NOMO-1 treated with dmso at 0.1 percent for 144 hours (cell line): ENCODE results near the gene COL15A1.

Source experiments
- DNase-seq: peaks from one replicate; lab custom pipeline; 2025; ENCODE audit not compliant: unreplicated experiment; lab: John Stamatoyannopoulos, UW

Gene COL15A1

DNA sequence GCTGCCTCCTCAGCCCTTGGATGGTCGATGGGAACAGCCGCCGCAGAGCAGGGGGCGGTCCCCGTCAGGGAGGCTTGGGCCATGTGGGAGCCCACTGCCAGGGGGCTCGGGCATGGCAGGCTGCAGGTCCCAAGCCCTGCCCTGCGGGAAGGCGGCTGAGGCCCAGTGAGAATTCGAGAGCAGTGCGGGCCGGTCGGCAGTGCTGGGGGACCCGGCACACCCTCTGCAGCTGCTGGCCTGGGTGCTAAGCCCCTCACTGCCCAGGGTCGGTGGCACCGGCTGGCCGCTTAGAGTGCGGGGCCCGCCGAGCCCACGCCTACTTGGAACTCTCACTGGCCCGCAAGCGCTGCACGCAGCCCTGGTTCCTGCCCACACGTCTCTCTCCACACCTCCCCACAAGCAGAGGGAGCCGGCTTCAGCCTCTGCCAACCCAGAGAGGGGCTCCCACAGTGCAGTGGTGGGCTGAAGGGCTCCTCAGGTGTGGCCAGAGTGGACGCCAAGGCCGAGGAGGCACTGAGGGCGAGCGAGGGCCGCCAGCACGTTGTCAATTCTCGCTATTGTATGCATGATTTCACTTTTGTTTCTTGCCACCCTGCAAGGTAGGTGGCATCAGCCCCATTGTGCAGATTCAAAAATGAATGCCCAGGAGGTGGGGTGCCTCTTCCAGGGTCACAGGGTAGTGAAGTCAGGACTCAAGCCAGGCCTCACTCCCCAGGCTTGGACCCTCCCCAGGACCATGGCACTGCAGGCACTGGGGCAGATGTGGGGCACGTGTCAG is 48.6 kb downstream of the COL15A1 start:
- DNase-seq, result no peak

DNA sequence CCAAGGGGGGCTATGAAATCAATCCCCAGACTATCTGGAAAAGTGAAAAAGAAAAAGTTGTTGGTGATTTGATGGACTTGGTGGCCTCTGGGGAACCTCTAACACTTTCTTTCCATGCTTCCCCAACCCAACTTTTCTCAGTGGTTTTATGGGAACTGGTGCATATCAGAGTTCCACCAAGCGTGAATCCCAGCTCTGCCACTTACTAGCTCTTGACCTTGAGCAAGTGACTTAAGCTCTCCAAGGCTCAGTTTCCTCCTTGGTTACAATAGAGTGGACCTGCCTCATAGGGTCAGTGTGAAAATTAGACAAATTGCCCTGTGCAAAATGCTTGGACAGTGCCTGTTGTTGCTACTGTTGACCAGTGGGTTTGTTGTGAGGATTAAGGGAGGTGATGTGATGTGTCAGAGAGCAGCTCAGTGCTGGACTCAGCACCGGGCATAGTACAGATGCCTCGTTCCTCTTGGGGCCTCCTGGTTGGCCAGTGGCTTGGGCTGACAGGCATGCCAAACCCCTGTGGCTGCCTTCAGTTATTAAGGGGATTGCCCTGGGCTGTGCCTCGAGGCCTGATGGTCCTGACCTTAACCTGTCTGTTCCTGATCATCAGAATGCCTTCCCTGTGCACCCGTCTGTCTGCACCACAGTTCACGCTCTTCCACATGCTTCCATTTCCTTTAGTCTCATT is 49.3 kb downstream of the COL15A1 start:
- no peak for DNase-seq

DNA sequence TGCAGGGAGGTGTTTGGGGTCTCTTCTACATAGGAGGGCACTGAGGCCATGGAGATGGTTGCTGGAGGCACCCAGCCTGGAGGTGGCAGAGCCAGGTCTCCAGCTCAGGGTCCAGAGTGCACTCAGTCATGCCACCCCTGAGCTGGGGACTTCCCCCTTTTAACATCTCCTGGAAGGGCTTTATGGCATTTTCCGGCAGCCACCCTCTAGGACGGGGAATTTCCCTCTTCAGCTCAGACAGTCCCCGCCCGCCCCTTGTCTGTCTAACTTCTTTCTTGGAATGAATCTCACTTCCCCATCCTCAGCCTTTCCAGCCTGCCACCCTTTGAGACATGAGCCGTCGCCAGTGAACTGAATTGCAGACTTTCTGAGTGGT is 49.9 kb downstream of the COL15A1 start:
- peak; percentile 72 for DNase-seq

DNA sequence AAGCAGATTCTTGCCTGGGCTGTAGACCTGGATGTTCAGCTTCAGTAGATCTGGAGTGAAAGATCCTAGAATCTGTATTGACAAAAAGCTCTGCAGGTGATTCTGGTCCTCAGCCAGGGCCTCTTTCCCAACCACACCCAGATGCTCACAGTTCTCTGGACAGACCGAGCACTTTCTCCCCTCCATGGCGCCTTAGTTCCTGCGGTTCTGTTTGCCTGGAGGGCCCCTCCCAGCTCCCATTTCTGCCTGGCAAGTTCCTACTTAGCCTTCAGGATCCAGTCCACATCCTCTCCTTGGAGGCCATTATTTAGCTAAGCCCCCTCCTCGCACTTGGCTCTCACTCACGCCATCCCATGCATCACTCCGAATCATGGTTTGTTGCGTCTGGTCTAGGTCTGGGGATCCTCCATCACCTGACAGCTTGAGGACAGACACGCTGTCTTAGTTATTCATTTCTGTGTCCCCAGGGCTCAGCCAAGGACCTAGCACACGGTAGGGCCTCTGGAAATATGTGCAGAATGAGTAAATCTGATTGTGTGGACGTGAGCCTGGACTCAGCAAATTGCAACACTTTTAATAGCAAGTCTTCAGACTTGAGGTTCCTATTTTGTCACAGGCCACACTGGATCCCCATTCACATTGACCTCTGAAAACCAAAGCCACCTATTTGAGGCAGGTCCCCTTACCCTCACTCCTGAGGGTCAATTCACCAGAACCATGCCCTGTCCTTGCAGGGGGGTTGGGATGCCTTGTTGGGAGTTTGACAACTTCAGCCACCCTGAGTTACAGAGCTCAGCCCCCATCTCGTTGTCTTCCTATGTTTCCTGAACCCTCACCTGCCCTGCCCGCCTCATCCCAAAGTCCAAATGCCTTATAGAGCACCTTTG is 50.7 kb downstream of the COL15A1 start:
- no peak for DNase-seq

DNA sequence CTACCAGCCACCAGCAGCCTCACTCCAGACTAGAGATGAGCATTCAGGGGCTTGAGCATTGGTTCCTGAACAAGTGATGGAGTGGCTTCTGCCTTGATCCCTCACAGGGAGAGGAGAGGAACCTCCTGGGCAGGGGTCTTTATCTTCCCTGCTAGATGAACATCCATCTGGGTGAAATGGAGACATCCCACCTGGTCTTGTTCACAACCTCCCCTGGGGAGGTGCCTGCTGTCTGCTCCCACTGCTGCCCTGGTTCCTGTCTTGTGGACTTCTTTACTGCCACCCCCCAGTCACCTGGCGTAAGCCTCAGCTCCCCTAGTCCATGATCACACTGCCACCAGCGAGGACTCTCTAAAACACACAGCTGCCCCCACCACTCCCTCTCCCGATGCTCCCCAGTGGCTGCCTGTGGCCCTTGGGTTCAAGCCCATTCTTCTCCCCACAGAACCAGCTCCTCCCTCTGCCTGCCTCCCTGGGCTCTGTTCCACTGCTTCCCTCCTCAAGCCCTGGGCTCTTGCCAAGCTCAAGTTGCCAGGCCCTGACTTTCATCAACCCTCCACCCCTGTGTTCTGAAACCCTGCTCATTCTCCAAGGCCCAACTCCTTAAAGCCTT is 51.5 kb downstream of the COL15A1 start:
- DNase-seq, result no peak

DNA sequence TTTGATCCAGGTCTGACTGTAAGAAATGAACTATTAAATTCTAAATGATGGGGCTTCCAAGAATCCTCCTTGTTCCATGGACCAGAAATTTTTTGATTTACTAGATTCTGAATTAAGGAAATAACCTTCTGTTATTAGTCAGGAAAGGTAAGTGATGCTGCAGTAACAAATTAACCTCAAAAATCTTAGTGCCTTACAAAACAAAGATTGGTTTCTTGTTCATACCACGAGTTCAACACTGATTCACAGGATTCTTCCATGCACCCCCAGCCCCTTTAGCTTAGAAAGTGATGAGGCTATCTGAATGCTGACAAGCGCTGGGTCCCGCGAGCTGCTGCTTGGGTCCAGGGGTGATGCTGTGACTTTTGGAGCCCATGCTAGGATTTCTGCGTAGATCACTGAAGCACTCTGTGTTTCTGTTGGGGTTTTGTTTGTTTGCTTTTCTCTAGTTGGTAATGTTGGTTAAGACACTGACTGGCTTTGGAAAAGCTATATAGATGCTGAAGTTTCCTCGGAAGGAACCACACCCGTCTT is 52.3 kb downstream of the COL15A1 start:
- DNase-seq, result no peak

DNA sequence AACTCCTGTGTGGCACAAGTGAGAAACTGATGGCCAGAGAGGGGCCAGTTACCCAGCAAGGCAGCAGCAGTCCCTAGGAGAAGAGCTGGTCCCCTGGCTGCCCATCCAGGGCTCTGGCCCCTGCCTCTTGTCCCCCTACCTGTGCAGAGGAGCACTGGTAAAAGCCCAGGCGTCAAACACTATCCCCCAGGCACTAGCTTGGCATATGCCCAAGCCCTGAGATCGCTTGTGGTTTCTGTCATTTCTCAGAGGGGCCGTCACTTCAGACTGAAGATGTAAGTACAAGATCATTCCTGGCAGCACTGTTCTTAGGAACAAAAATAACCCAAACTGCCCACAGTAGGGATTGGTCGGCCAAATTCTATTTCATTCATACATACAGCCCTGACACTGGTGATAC is 53.9 kb downstream of the COL15A1 start:
- no peak for DNase-seq

DNA sequence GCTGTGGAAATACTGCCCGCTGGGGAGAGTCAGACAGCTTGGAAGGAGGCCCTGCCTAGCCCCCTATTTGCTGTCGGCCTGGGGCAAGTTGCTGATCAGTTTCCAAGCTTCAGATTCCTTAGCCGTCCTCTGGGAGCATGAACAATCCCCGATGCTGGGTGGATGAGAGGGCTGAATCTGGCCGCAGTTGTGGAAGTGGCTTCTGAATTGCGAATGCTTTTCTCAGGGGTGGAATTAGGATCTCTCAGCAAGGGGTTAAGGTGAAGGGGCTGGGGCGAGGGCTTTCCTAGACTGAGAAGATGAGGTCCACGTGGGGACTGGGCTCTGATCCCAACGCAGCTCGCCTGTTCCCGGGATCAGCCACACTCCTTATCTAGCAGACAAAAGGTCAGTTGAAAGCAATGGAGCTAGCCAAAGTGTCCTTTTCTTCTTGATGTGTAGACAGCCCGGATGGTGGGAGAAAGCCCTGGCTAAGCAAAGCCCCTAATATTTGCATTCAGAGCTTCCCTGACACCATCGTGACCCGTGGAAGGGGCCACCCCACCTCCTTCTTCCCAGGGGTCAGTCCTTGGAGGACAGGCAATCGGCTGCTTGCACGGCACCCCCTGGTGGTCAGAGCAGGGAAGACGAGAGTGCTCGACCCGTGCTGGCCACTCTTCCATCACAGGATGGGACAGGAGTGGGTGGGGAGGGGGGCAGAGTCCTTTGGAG is 54.9 kb downstream of the COL15A1 start:
- peak; percentile 14 for DNase-seq

DNA sequence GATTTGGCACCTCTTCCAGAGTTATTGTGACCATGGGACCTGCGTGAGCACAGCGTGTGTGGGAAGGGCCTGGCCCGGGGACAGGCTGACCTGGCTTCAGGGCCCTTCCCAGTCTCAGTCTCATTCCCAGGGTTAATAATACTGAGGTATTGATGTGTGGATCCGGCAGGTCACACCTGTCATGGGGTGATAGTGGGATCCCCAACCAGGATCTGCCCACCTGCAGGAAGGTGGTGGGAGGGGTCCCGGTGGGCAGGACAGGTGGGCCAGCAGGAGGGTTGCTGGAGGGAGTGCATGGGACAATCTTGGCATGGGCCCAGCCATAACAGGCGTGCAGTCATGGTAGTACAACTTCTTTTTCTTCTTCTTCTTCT is 55.4 kb downstream of the COL15A1 start:
- no peak for DNase-seq

DNA sequence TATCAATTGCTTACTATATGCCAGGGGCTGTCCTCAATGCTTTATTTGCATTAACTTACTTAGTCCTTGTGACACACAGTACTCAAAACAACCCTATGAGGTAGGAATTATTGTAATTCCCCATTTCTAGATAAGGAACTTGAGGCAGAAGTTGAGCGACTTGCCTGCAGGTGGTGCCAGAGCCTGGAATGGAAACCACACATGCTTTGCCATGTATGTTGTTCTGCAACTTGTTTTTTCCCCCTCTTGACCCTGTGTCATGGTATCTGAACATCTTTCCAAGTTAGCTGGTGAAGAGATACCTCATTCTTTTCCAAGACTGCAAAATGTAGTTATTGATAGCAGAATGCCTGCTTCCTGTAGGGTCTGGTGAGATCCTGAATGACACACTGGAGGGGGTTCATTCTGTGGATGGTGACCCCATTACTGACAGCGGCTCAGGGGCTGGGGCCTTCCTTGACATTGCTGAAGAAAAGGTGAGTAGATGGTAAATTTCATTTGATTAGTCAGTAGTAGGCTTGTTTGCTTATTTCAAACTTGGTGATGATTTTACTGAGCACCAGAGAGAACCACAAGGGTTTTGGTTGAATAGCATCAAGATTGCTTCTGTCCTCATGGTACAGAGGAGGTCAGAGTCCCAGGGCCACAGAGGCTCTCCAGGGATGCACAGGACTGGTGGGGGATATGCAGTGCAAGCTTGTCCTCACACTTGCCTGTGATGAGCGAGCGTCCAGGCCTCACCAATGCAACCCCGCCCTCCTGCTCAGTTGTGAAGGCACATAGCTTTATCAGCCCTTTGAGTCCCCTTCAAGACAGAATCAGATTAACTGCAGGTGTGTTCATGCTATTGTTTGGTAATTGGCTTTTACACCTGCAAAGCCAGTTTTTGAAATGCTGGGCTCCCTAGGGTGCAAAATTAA is 57.0 kb downstream of the COL15A1 start:
- DNase-seq, result peak; percentile 43

DNA sequence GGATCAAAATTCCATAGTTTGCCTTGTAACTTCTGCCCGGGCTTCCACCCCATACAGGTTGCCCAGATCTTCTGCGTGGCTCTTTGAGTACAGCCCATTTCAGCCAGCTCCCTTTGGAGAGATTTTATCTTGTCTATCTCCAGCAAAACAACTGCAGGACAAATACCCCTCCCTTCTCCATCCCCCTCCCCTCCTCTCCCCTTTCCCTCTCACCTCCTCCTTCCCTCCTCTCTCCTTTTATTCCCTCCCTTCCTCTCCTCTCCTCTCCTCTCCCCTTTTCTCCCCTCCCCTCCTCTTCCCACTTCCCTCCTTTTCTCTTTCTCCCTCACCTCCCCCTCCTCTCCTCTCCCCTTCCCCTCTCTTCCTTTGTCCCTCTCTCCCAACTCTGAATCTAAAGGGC is 58.2 kb downstream of the COL15A1 start:
- DNase-seq, result no peak

DNA sequence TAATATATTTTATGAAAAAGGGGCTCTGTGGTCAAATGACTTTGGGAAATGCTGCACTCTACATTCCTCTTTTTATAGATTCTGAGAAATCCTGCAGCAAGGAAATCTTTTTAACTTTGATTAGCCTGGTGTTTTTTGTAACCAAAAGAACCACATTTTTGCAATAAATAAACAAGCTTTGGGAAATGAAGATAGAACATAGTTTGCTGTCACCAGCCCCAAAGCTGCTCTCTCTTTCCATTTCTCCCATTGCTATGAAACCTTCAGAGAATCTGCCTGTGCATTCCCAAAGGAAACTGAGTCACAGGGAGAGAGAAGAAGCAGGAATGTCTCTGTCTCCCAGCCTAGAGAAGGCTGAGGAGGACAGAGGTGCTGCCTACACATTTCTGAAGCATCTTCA is 59.0 kb downstream of the COL15A1 start:
- DNase-seq, result no peak

DNA sequence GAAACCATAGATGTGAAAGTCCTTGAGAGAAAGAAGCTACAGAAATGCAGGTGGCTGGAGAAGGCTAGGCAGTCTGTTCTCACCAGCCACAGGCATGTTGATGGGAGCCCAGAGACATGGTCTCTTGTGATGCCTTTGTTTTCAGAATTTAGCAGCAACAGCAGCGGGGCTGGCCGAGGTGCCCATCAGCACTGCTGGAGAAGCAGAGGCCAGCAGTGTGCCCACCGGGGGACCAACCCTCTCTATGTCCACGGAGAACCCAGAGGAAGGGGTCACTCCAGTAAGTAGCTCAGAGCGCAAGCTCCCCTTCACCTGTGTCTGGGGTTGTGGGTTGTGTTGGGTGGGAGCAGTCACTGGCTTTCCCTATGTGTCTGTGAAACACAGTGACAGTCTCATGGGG is 59.6 kb downstream of the COL15A1 start:
- no peak for DNase-seq

DNA sequence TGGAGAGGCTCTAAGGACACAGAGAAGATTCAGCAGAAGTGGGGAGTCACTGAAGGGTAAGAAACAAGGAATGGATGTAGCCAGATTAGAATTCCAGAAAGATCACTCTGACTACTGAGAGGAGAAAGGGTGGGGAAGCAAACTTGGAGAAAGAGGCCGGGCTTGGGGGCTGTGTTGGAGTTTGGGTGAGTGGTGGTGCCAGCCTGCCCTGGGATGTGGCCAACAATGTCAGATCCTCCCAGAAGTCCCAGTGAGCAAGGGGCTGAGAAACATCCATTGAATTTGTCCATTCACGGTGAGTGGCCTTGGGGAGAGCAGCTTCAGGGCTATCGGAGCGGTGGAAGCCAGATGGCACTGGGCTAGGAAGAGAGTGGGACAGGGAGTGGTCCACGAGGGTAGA is 60.4 kb downstream of the COL15A1 start:
- no peak for DNase-seq

DNA sequence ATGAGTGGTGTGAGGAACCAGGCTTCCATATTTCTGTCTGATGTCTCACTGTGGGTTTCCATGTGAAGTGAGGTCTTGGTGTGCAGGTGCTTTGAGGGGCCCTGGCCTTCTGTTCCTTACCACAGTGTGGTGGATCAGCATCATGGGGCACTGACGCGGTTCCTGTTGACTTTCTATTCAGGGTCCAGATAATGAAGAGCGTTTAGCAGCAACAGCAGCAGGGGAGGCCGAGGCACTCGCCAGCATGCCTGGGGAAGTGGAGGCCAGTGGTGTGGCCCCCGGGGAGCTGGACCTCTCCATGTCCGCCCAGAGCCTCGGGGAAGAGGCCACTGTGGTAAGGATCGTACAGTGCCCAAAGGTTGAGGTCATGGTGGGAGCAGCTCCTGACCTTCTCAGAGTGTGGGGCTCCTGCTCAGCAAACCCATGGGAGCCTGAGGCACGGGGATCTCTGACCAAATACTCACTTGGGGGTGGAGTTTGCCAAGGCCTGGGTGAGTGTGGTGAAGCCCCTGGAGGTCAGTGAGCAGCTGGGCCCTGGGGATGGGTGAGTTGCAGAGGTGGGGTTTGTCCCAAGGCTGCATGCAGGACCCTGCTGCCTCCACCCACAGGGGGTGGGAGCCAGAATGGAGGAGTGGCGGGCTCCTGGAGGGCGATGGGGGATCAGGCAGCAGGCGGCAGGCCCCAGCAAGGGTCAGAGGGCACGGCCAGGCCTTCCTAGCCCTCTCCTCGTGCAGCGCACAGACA is 61.2 kb downstream of the COL15A1 start:
- DNase-seq, result no peak

DNA sequence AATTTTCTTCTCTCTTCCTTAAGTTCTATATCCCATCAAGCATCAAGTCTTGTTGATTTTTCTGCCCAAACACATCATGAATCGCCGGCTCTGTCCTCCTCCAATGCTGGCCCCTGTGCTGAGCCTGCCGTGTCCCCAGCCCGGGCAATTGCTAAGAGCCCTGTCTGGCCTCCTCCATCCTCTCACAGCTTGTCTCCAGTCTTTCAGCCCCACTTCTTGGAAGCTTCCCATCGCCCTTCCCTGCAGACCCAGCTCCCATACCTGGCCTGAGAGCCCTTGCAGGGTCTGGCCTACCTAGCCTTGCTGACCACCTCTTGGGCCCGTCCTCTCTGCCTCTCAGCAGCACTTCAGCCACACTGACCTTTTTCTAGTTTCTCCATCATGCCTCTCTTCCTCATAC is 61.9 kb downstream of the COL15A1 start:
- no peak for DNase-seq

DNA sequence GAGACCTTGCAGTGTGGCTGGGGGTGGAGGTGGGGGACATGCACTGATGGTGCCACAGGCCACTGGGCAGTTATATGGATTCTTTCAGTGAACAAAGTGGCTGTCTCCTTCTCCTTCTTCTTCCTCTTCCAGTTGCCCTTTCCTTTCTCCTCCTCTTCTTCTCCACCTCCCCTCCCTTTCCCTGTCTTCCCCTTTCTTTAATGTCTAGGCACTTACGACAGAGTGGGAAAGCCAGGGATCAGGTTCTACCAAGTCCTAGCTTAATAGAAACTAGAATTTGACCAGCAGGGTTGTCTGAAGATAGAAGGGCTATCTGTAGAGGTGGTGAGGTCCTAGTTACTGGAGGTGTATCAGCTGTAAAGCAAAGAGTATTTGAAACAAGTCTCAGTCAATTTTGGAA is 62.8 kb downstream of the COL15A1 start:
- no peak for DNase-seq

DNA sequence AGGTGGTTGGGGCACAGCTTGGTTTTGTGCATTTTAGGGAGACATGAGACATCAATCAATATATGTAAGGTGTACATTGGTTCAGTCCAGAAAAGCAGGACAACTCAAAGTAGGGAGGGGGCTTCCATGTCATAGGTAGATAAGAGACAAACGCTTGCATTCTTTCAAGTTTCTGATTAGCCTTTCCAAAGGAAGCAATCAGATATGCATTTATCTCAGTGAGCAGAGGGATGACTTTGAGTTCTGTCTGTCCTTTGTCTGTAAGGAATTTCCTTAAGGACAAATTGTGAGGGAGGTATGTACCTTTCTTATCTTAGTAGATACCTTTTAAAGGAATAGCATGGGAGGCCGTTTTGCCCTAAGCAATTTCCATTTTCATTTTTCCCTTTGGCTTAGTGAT is 63.3 kb downstream of the COL15A1 start:
- DNase-seq, result no peak

DNA sequence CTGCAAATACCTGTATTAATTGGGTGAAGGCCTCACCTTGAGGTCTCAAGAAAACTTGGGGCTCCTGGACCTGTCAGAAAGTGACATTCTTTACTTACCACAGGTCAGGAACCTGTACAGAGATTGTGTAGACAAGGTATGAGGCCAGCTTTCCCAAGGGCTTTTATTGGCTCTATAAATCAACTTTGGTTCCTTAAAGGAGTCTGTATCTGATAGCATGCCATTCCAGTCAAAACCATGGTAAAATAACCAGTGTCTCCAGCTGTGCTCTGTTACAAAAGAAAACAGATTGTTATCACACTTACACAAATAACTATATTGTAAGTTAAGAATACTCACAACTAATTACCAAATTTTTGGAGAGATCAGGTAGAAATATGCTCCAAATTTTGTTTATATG is 64.5 kb downstream of the COL15A1 start:
- no peak for DNase-seq
